Upper lobe of left lung (tissue), 6 donors: Measurements from ENCODE around the gene KCNJ6. TPM values are rescaled to one million over a fixed set of nuclear protein-coding genes. Genes with fewer than 3 reads are reported as not detected.

Experiments used
- ATAC-seq, 2 donors: fragments of 200-7000 bp; cut with Tn5 transposase; one replicate each; pipeline ENCODE4 v1.9.1; 2022; ENCODE audit warnings: mild to moderate bottlenecking in 2 of 2, moderate library complexity in 2 of 2; ENCODE audit not compliant: low FRiP score in 2 of 2
- DNase-seq, 2 donors: peaks; one replicate each; pipeline ENCODE4 v3.0.0-alpha.2; 2019 to 2020
- H3K27ac ChIP-seq, 4 donors: fragments of 200-600 bp; sonication (generic); one replicate each; pipeline ENCODE4 v1.5.1; 2016 to 2019
- H3K27me3 ChIP-seq, 4 donors: fragments of 200-600 bp; sonication (generic); one replicate each; pipeline ENCODE4 v1.5.1; 2017 to 2019
- H3K36me3 ChIP-seq, 4 donors: fragments of 200-600 bp; sonication (generic); one replicate each; pipeline ENCODE4 v1.5.1; 2016 to 2019
- H3K4me1 ChIP-seq, 4 donors: fragments of 200-600 bp; sonication (generic); one replicate each; pipeline ENCODE4 v1.5.1; 2018 to 2019
- H3K4me3 ChIP-seq, 4 donors: fragments of 200-600 bp; sonication (generic); one replicate each; pipeline ENCODE4 v1.5.1; 2017 to 2019; ENCODE audit warnings: mild to moderate bottlenecking in 2 of 4, moderate library complexity in 1 of 4
- H3K9me3 ChIP-seq, 4 donors: fragments of 200-600 bp; sonication (generic); one replicate each; pipeline ENCODE4 v1.5.1; 2018 to 2019
- EP300 ChIP-seq, 4 donors: sonication (generic); formaldehyde crosslinking; IDR thresholded peaks; one replicate each; pipeline ENCODE4 v1.5.1; 2017; ENCODE audit warnings: antibody characterized with exemption in 4 of 4, control low read depth in 2 of 4
- POLR2A ChIP-seq, 4 donors: fragments of 450-650 bp; IDR thresholded peaks; one replicate each; pipeline ENCODE4 v1.5.1; 2016 to 2017; ENCODE audit warnings: antibody characterized with exemption in 4 of 4, mild to moderate bottlenecking in 2 of 4
- POLR2AphosphoS5 ChIP-seq, 2 donors: sonication (generic); formaldehyde crosslinking; IDR thresholded peaks; one replicate each; pipeline ENCODE4 v1.5.1; 2017; ENCODE audit warnings: antibody characterized with exemption in 2 of 2
- WGBS, 2 donors: methylation state at CpG; one replicate each; pipeline ENCODE4 v1.1.5; 2017 to 2018; 5-methylcytosine and 5-hydroxymethylcytosine counted together
- total RNA-seq, 6 donors: library from RNA; depleted of rRNA in 4 of 6; stranded (reverse); fragments of >200 nt in 4 of 6; gene quantifications; one replicate each; pipeline versions ENCODE4 v1.1.0 to v1.2.1, GENCODE V29; 2016 to 2021
- TF ChIP-seq, protein P1 (sequence below), 6 experiments: fragments of 450-650 bp in 4 of 6; fragments of 200-600 bp in 2 of 6; sonication (generic) in 2 of 6; IDR thresholded peaks; one replicate each; pipeline ENCODE4 v1.5.1; 2016 to 2019; ENCODE audit warnings: antibody characterized with exemption in 6 of 6
- donor health status: DM: no; HTN: no; CAD: no; lungs with moderate emphysema.
- donor health status: DM: no; HTN: yes; CAD: no; lungs with severe emphysema.

Gene KCNJ6
- total RNA-seq, 6 donors from 2014 or later: 0.06 to 0.15 TPM; not detected in 4

DNA sequence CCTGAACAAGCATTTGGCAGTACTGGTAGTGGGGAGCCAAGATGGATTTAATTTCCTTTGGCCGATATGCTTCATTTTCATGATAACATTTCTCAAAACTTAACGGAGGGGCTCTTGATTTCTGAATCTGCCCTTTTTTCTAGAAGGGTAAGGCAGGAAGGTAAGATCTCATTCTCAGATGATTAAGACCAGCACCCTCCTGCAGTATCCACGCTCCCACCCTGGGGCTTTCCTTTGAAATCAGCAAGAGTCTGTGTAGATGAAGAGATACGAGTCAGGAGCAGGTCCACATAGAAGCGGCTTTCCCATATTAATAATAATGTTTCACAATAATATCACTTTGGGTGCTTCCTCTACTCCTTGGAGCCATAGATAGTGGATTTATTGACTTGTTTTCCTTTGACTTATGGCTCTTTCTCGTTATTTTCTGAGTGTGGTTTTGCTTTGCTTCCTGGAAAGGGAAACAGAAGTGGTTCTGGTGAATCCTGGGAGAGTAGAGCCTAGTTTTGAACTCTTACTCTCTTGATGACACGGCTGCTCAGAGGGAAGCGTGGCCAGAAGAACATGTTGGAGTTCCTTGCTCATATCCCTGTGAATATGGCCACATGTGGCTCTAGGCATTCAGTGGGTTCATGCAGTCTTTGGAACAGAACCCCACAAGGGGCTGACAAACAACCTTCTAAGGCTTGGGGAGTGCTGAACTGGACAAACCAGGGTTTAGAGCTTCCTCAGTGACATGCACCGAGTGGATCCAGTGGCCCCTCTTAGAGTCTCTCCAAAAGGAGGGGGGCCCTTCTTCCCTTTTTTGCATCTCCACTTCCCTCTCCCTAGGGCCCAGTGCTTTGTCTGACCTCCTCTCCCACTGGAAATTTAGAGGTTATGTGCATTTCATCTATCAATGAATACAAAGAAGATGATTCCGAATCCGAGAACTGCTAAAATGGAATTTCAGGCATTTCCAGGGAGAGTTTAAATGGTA is 354.0 kb downstream of the KCNJ6 start:
- no peaks in the 10 kb centered on the region for H3K27me3 ChIP-seq
- no peaks in the 10 kb centered on the region for H3K36me3 ChIP-seq
- DNase-seq: no peak
- H3K4me3 ChIP-seq: no peak overlapping the region
- no peak for ATAC-seq
- H3K27ac ChIP-seq: no peak overlapping the region
- no peaks in the 10 kb centered on the region for H3K9me3 ChIP-seq
- H3K4me1 ChIP-seq: peaks cover 16 to 21% (median 19%) of the 10 kb centered on the region in 4 donors
- 90 to 91% methylated on average over 11 of the region's 11 CpGs for WGBS, 2 donors
- no peak for TF ChIP-seq POLR2AphosphoS5 (IDR thresholded peaks at IDR 0.05)
- no peak for TF ChIP-seq POLR2A (IDR thresholded peaks at IDR 0.05)
- no peak for TF ChIP-seq EP300 (IDR thresholded peaks at IDR 0.05)
- TF ChIP-seq, protein P1, sequence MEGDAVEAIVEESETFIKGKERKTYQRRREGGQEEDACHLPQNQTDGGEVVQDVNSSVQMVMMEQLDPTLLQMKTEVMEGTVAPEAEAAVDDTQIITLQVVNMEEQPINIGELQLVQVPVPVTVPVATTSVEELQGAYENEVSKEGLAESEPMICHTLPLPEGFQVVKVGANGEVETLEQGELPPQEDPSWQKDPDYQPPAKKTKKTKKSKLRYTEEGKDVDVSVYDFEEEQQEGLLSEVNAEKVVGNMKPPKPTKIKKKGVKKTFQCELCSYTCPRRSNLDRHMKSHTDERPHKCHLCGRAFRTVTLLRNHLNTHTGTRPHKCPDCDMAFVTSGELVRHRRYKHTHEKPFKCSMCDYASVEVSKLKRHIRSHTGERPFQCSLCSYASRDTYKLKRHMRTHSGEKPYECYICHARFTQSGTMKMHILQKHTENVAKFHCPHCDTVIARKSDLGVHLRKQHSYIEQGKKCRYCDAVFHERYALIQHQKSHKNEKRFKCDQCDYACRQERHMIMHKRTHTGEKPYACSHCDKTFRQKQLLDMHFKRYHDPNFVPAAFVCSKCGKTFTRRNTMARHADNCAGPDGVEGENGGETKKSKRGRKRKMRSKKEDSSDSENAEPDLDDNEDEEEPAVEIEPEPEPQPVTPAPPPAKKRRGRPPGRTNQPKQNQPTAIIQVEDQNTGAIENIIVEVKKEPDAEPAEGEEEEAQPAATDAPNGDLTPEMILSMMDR (IDR thresholded peaks at IDR 0.05): no peak

DNA sequence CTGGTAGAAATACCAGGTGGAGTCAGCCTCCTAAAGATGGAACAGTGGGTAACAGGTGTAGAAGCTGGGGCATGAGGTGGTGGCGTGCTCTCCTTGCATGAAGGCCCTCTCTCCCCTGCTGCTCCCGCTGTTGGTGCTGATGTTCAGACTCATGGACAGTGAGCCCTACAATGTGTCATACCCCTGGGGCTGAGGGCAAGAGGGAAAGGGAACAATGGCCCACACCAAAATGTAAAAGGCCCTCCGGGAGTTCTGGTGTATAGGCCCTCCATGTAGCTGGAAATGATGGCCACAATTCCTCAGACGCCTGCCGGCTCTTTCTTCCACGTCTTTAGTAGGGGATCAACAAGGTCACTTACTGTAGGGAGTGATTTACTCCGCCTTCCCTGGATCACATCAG is 354.8 kb downstream of the KCNJ6 start:
- Histone ChIP-seq H3K4me1 (peaks cover 16 to 21% (median 19%) of the 10 kb centered on the region in 4 donors), H3K36me3 (no peaks in the 10 kb centered on the region), H3K4me3 (no peak overlapping the region), H3K9me3 (no peaks in the 10 kb centered on the region), H3K27ac (no peak overlapping the region), H3K27me3 (no peaks in the 10 kb centered on the region)
- 87 to 98% methylated on average over 7 of the region's 7 CpGs for WGBS, 2 donors
- no peak for ATAC-seq
- DNase-seq: no peak
- TF ChIP-seq POLR2AphosphoS5 (IDR thresholded peaks at IDR 0.05): no peak
- no peak for TF ChIP-seq POLR2A (IDR thresholded peaks at IDR 0.05)
- no peak for TF ChIP-seq EP300 (IDR thresholded peaks at IDR 0.05)
- TF ChIP-seq, protein P1 (IDR thresholded peaks at IDR 0.05): no peak

DNA sequence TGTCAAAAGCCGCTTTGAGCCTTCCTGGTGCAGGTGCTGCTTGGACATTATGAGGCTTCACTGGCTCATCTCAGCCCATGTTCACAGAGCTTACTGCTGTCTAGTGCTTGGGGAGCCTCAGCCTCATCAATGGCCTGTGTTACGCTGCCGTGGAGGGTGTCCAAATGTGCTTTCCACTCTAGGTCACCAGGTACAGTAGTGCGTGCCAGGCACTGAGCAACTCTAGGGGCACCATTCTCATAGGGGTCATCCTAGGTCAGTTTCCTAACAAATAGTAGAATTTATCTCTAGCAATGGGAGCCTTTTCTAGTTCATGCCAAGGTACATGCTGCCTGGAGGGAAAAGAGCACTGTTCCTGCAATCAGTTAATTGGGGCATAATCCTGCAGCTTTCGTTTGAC is 355.9 kb downstream of the KCNJ6 start:
- no peaks in the 10 kb centered on the region for H3K36me3 ChIP-seq
- H3K27ac ChIP-seq: no peak overlapping the region
- DNase-seq (no peak), ATAC-seq (no peak)
- 96 to 100% methylated on average over 4 to 5 of the region's 5 CpGs for WGBS, 2 donors
- no peaks in the 10 kb centered on the region for H3K9me3 ChIP-seq
- H3K4me1 ChIP-seq: peaks cover 16 to 21% (median 18%) of the 10 kb centered on the region in 4 donors
- TF ChIP-seq POLR2A (IDR thresholded peaks at IDR 0.05) (no peak), EP300 (IDR thresholded peaks at IDR 0.05) (no peak), POLR2AphosphoS5 (IDR thresholded peaks at IDR 0.05) (no peak)
- TF ChIP-seq, protein P1 (IDR thresholded peaks at IDR 0.05): no peak
- no peak overlapping the region for H3K4me3 ChIP-seq
- no peaks in the 10 kb centered on the region for H3K27me3 ChIP-seq

DNA sequence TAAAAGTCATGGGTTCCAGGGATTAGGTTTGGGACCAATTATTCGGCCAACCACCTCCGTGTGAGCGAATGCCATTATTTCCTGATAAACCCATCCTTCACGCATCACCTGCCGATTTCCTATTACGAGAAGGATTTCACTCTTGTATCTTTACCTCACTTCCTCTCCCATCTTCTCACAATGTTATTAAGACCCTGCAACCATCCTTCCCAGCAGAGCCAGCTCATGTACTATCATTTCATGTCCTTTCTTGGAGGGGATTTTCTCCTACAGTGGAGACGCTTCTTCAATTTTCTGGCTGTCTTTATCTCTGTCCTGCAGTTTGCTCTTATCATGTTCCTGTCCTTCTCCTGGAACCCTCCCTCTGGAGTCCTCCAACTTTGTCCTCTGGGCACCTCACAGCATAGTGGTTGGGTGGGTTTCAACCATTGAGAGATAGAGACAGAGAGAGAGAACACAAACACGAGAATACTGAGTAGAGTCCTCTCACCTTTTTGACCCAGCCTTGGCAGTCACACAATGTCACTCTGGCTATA is 357.5 kb downstream of the KCNJ6 start:
- H3K36me3 ChIP-seq: no peaks in the 10 kb centered on the region
- 94 to 95% methylated on average over 8 of the region's 8 CpGs for WGBS, 2 donors
- H3K4me3 ChIP-seq: no peak overlapping the region
- DNase-seq (no peak), ATAC-seq (no peak)
- TF ChIP-seq POLR2AphosphoS5 (IDR thresholded peaks at IDR 0.05): no peak
- TF ChIP-seq, protein P1 (IDR thresholded peaks at IDR 0.05): no peak
- TF ChIP-seq POLR2A (IDR thresholded peaks at IDR 0.05): no peak
- TF ChIP-seq EP300 (IDR thresholded peaks at IDR 0.05): no peak
- no peak overlapping the region for H3K27ac ChIP-seq
- H3K27me3 ChIP-seq: no peaks in the 10 kb centered on the region
- H3K9me3 ChIP-seq: no peaks in the 10 kb centered on the region
- peaks cover 5 to 8% (median 6%) of the 10 kb centered on the region in 4 donors for H3K4me1 ChIP-seq
